HepG2 (cell line): ENCODE results near the gene ZNF548. TPM values are rescaled to one million over a fixed set of nuclear protein-coding genes. Genes with fewer than 3 reads are reported as not detected.

ENCODE experiments used
- AFF4 ChIP-seq: sonication (generic); formaldehyde crosslinking; IDR thresholded peaks from 2 replicates; pipeline ENCODE4 v1.4.0; 2020; ENCODE audit warnings: missing genetic modification reagents
- ATF2 ChIP-seq: sonication (generic); formaldehyde crosslinking; IDR thresholded peaks from 2 replicates; pipeline ENCODE4 v1.4.0; 2020; ENCODE audit warnings: missing genetic modification reagents
- CAMTA2 ChIP-seq: sonication (generic); formaldehyde crosslinking; IDR thresholded peaks from 2 replicates; pipeline ENCODE4 v1.4.0; 2020; ENCODE audit warnings: mild to moderate bottlenecking, missing genetic modification reagents, borderline replicate concordance
- CEBPG ChIP-seq: IDR thresholded peaks from 2 replicates; pipeline ENCODE4 v1.6.1; 2016
- IRF1 ChIP-seq: sonication (generic); formaldehyde crosslinking; IDR thresholded peaks from 2 replicates; pipeline ENCODE4 v1.4.0; 2020; ENCODE audit warnings: low read depth, mild to moderate bottlenecking, missing genetic modification reagents
- KMT2B ChIP-seq: IDR thresholded peaks from 2 replicates; pipeline ENCODE4 v1.6.1; 2016; ENCODE audit warnings: missing genetic modification reagents, missing compliant biosample characterization
- MTERF4 ChIP-seq: sonication (generic); formaldehyde crosslinking; IDR thresholded peaks from 2 replicates; pipeline ENCODE4 v1.8.0; 2023; ENCODE audit warnings: mild to moderate bottlenecking, missing genetic modification reagents
- POLR2AphosphoS5 ChIP-seq: IDR thresholded peaks from 2 replicates; pipeline ENCODE4 v1.6.1; 2012; ENCODE audit warnings: low read depth, low read length
- TFDP1 ChIP-seq: IDR thresholded peaks from 2 replicates; pipeline ENCODE4 v1.6.1; 2016; ENCODE audit warnings: missing compliant biosample characterization, missing genetic modification reagents, borderline replicate concordance
- ZBTB10 ChIP-seq: sonication (generic); formaldehyde crosslinking; IDR thresholded peaks from 2 replicates; pipeline ENCODE4 v1.4.0; 2020; ENCODE audit warnings: missing genetic modification reagents, borderline replicate concordance
- ZNF138 ChIP-seq: sonication (generic); formaldehyde crosslinking; IDR thresholded peaks from 2 replicates; pipeline ENCODE4 v1.5.0; 2020; ENCODE audit warnings: mild to moderate bottlenecking, low read depth, missing genetic modification reagents
- ZNF468 ChIP-seq: sonication (generic); formaldehyde crosslinking; IDR thresholded peaks from 2 replicates; pipeline ENCODE4 v1.8.0; 2022; ENCODE audit warnings: mild to moderate bottlenecking, moderate library complexity, missing genetic modification reagents
- ZNF784 ChIP-seq: sonication (generic); formaldehyde crosslinking; IDR thresholded peaks from 2 replicates; pipeline ENCODE4 v1.5.1; 2020; ENCODE audit warnings: missing genetic modification reagents, mild to moderate bottlenecking, borderline replicate concordance
- ZNF83 ChIP-seq: sonication (generic); formaldehyde crosslinking; IDR thresholded peaks from 2 replicates; pipeline ENCODE4 v1.4.0; 2020; ENCODE audit warnings: missing genetic modification reagents, mild to moderate bottlenecking, borderline replicate concordance
- ZSCAN25 ChIP-seq: sonication (generic); formaldehyde crosslinking; IDR thresholded peaks from 2 replicates; pipeline ENCODE4 v1.8.0; 2022; ENCODE audit warnings: mild to moderate bottlenecking, missing genetic modification reagents
- polyA plus RNA-seq, 8 experiments: library from polyadenylated mRNA; depleted of rRNA in 3 of 8; stranded (reverse) in 7 of 8; unstranded in 1 of 8; fragments of >200 nt; fragmentation: Illumina TruSeq in 4 of 8; extraction: Trizol in 4 of 8; gene quantifications; 2 replicates each; pipeline versions ENCODE4 v1.2.1 to v1.2.3, GENCODE V29; 2011 to 2016; ENCODE audit warnings: low read depth in 4 of 8, missing spikeins in 1 of 8, mixed read lengths in 1 of 8; ENCODE audit not compliant: insufficient read depth in 1 of 8
- total RNA-seq, 5 experiments: library from RNA; depleted of rRNA; stranded (reverse); fragments of >200 nt; fragmentation: Illumina TruSeq; extraction: Trizol; gene quantifications; 2 replicates each; pipeline ENCODE4 v1.2.3, GENCODE V29; 2016; ENCODE audit warnings: low read depth in 1 of 5

Gene ZNF548
- total and polyA plus RNA-seq, 2 of the 13 experiments (the other 11 are each of a cell fraction or from before 2014, with no cell fraction given) = 19.6 to 24.9 TPM

- no peak for TF ChIP-seq ZNF83 (CRISPR knock-in tag)
- no peak for TF ChIP-seq IRF1 (CRISPR knock-in tag)
- TF ChIP-seq ZSCAN25 (CRISPR knock-in tag) = no peak; the same call in 1 of the 2 replicates
- TF ChIP-seq ZNF468 = 0 out of 2 replicates have a peak, but pooled peaks have one; percentile 39
- TF ChIP-seq ATF2 = peak; percentile 51; the same call in 1 of the 2 replicates
- no peak for TF ChIP-seq AFF4
- TF ChIP-seq ZNF138 (CRISPR knock-in tag) = no peak
- peak; percentile 17; the same call in 1 of the 2 replicates for TF ChIP-seq CAMTA2
- TF ChIP-seq ZBTB10 (CRISPR knock-in tag) = no peak
- 0 out of 2 replicates have a peak, but pooled peaks have one; percentile 12 for TF ChIP-seq MTERF4 (CRISPR knock-in tag)
- TF ChIP-seq TFDP1 = peak; percentile 77; the same call in 1 of the 2 replicates
- TF ChIP-seq KMT2B (CRISPR knock-in tag) = peak; percentile 83
- TF ChIP-seq CEBPG (CRISPR knock-in tag) = no peak; the same call in 1 of the 2 replicates
- no peak for TF ChIP-seq ZNF784 (CRISPR knock-in tag)
- peak; percentile 73 for TF ChIP-seq POLR2AphosphoS5
Observed at GRCh38 chr19:57350877-57351805, 38.5 kb upstream of the ZNF548 start, which contains the start of gene ZNF304 (continued).
